DMS114 treated with DMSO at 0.1 percent for 48 hours (cell line): Measurements from ENCODE around the gene RNF31.
"Not testable (repeated sequence)": the region's sequence is repeated elsewhere in the genome, so short reads cannot be mapped to it uniquely, and the experiment has no call there.

Experiments used
- DNase-seq: peaks from one replicate; lab custom pipeline; 2025; ENCODE audit not compliant: unreplicated experiment; lab: John Stamatoyannopoulos, UW

Gene RNF31

GRCh38 chr14:24197056-24197450 is 49.8 kb downstream of the RNF31 start:
- no peak for DNase-seq

GRCh38 chr14:24198814-24199524 is 51.7 kb downstream of the RNF31 start:
- no peak for DNase-seq

GRCh38 chr14:24202538-24202937 is 55.2 kb downstream of the RNF31 start:
- not testable (repeated sequence) for DNase-seq

- not testable (repeated sequence) for DNase-seq
These were observed 56.1 kb downstream of the RNF31 start for GRCh38 chr14:24203249-24203886.

GRCh38 chr14:24204163-24205146 is 57.2 kb downstream of the RNF31 start:
- DNase-seq: no peak

GRCh38 chr14:24206260-24207103 is 59.2 kb downstream of the RNF31 start:
- no peak for DNase-seq

GRCh38 chr14:24207104-24207551 is 59.8 kb downstream of the RNF31 start:
- no peak for DNase-seq

GRCh38 chr14:24207625-24208024 is 60.3 kb downstream of the RNF31 start:
- no peak for DNase-seq
